ENCODE data around the gene ITGA11.

Gene ITGA11

GRCh38 chr15:68330901-68331300 is 101.1 kb downstream of the ITGA11 start:
- no peak for DNase-seq (ENCODE audit: low read depth)

DNA sequence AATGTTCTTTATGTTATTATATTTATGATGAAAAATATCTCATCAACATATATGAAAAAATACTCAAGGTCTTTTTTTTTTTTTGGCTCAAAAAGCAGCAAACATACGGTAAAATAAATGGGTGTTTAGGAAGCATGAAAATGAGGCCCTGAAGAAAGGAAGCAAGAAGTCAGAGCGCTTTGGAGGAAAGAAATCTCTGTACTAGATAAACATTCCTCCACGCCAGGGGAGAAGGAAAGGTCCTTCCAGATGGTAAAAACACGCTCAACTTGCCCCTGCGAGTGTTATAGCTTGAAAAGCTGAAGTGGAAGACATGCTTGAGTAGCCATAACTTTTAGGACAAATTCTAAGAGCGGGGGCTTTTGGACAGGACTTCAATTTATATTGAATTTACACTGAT is 101.5 kb downstream of the ITGA11 start:
- no peak for DNase-seq (ENCODE audit: low read depth)

- DNase-seq (ENCODE audit: low read depth), result no peak
Measured at GRCh38 chr15:68328964-68329363, 103.0 kb downstream of the ITGA11 start.

- no peak for DNase-seq (ENCODE audit: low read depth)
Measured at GRCh38 chr15:68328443-68328842, 103.5 kb downstream of the ITGA11 start.

GRCh38 chr15:68326711-68327354 is 105.1 kb downstream of the ITGA11 start:
- DNase-seq (ENCODE audit: low read depth), result no peak

DNA sequence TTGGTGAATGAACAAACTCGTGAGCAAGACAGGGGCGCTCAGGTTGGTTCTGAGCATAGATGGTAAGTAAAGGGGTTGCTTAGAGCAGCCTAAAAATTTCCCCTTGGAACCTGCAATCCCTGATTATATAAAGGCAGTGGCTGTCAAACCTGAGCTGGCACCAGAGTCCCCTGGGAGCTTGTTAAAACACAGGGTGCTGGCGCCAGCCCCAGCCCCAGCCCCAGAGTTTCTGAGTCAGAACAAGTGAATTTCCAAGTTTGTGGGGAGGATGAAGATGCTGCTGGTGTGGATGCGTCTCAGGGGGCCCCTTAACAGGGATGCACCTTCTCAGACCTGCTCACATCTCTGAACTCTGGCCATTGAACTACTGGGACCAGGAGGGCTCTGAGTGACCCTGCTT is 106.2 kb downstream of the ITGA11 start:
- DNase-seq (ENCODE audit: low read depth), result no peak

GRCh38 chr15:68322796-68323195 is 109.2 kb downstream of the ITGA11 start:
- no peak for DNase-seq (ENCODE audit: low read depth)

DNA sequence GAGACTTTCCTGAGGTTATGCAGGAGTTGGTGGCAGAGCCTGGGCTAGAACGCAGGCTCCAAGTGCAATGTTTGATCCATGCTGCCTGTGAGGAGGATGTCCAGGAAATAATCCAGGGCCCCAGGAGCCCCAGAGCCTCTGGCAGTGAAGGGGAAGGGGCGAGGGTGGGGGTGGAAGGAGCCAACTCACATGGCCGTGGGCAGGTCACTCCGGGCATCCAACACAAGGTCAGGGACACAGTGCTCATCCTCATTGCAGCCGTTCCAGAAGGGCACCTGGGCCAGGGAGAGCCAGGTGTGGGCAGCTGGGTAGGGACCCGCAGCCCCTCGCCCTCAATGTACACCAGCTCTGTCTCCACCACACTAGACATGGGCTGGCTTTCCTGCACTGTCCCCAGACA is 110.7 kb downstream of the ITGA11 start:
- no peak for DNase-seq (ENCODE audit: low read depth)

GRCh38 chr15:68319997-68320396 is 112.0 kb downstream of the ITGA11 start:
- no peak for DNase-seq (ENCODE audit: low read depth)

GRCh38 chr15:68318931-68319909 is 112.7 kb downstream of the ITGA11 start:
- DNase-seq (ENCODE audit: low read depth), result no peak

GRCh38 chr15:68318008-68318835 is 113.7 kb downstream of the ITGA11 start:
- no peak for DNase-seq (ENCODE audit: low read depth)

GRCh38 chr15:68317281-68318007 is 114.5 kb downstream of the ITGA11 start:
- DNase-seq (ENCODE audit: low read depth), result no peak

GRCh38 chr15:68316061-68316804 is 115.7 kb downstream of the ITGA11 start:
- no peak for DNase-seq (ENCODE audit: low read depth)

GRCh38 chr15:68315495-68316031 is 116.4 kb downstream of the ITGA11 start:
- DNase-seq (ENCODE audit: low read depth), result no peak

GRCh38 chr15:68315035-68315434 is 116.9 kb downstream of the ITGA11 start:
- no peak for DNase-seq (ENCODE audit: low read depth)

DNA sequence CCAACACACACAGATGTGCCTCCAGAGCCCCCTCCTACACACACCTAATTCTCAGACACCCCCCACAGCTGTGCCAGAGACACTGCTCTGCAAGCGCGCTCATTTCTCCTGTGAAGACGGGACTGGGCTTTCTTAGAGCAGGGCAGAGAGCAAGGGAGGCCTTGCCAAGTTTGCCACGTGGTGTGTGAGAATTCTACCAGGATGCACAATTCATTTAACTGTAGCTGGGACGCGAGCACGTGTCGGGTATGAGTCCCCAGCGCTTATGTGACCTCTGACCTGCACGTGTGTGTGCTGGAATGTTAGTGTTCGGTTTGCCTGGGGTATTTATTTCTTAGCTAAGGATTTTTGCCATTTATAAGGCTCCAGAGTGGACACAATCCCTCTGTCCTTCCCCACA is 117.4 kb downstream of the ITGA11 start:
- no peak for DNase-seq (ENCODE audit: low read depth)

GRCh38 chr15:68313501-68314410 is 118.2 kb downstream of the ITGA11 start:
- no peak for DNase-seq (ENCODE audit: low read depth)

GRCh38 chr15:68312701-68313204 is 119.2 kb downstream of the ITGA11 start:
- no peak for DNase-seq (ENCODE audit: low read depth)

- no peak for DNase-seq (ENCODE audit: low read depth)
Measured at GRCh38 chr15:68311859-68312557, 120.0 kb downstream of the ITGA11 start.

Data from stimulated activated CD8-positive, alpha-beta memory T cell treated with anti-CD3 and anti-CD28 coated beads, Interleukin-4, amount 100 ng/mL, for 24 hours (primary cell).